HG03108 (cell line): ENCODE data around the gene UCN2.
"Not testable (repeated sequence)": the region's sequence is repeated elsewhere in the genome, so short reads cannot be mapped to it uniquely, and the experiment has no call there.

Experiments
- ATAC-seq: cut with Tn5 transposase; IDR thresholded peaks from one replicate; pipeline ENCODE4 v1.9.1; 2021; ENCODE audit warnings: moderate library complexity; ENCODE audit not compliant: unreplicated experiment

The UCN2 gene

GRCh38 chr3:48564022-48564421 is 441 bp upstream of the UCN2 start:
- no peak for ATAC-seq

GRCh38 chr3:48562367-48563095 is 1.1 kb downstream of the UCN2 start:
- ATAC-seq = no peak

- ATAC-seq = no peak
Observed at GRCh38 chr3:48561045-48561736, 2.4 kb downstream of the UCN2 start.

GRCh38 chr3:48560648-48561018 is 2.9 kb downstream of the UCN2 start:
- no peak for ATAC-seq

GRCh38 chr3:48558493-48559134 is 5.0 kb downstream of the UCN2 start:
- ATAC-seq = no peak

- ATAC-seq = peak; percentile 85
Observed at GRCh38 chr3:48556796-48557626, 6.6 kb downstream of the UCN2 start, which contains the start of gene PFKFB4. PFKFB4 (minus strand) TSS chr3:48556803; CDS start chr3:48556777, 26 bp downstream.

- no peak for ATAC-seq
Observed at GRCh38 chr3:48555949-48556795, 7.4 kb downstream of the UCN2 start.

GRCh38 chr3:48555231-48555948 is 8.2 kb downstream of the UCN2 start:
- no peak for ATAC-seq

- no peak for ATAC-seq
Observed at GRCh38 chr3:48553886-48554845, 9.4 kb downstream of the UCN2 start.

- ATAC-seq = no peak
Observed at GRCh38 chr3:48553361-48553760, 10.2 kb downstream of the UCN2 start.

GRCh38 chr3:48552111-48552951 is 11.2 kb downstream of the UCN2 start:
- no peak for ATAC-seq

GRCh38 chr3:48551651-48552050 is 11.9 kb downstream of the UCN2 start:
- not testable (repeated sequence) for ATAC-seq

GRCh38 chr3:48548729-48549705 is 14.6 kb downstream of the UCN2 start:
- ATAC-seq = peak; percentile 54

- ATAC-seq = no peak
Observed at GRCh38 chr3:48548126-48548525, 15.5 kb downstream of the UCN2 start.

- ATAC-seq = no peak
Observed at GRCh38 chr3:48546203-48546829, 17.3 kb downstream of the UCN2 start.

- ATAC-seq = no peak
Observed at GRCh38 chr3:48544141-48544540, 19.4 kb downstream of the UCN2 start.
